Measurements from ENCODE around the gene LPAR1.
"Not testable (repeated sequence)": the region's sequence is repeated elsewhere in the genome, so short reads cannot be mapped to it uniquely, and the experiment has no call there.

LPAR1 gene

DNA sequence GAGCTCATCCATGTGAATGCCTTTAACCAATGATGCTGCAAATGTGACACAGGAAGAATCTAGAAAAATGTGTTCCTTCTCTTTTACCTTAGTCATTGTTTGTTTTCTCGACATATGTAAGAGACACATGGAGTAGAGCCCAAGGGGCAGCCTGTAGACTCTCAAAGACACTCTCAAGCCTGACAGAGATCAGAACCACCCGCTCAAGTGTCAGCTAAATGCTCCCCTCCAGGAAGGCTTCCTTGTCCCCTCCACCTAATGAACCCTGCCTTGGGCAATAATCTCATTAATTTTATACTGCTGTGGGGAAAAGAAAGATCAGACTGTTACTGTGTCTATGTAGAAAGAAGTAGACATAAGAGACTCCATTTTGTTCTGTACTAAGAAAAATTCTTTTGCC, 212.3 kb downstream of the LPAR1 start (continued):
- no peak for TF ChIP-seq PRDM2 (tag by site-specific recombination; IDR thresholded peaks at IDR 0.05; ENCODE audit: borderline replicate concordance)
- no peak for TF ChIP-seq ZNF558 (tag by site-specific recombination; IDR thresholded peaks at IDR 0.05)
- no peak for TF ChIP-seq ZBTB1 (tag by site-specific recombination; IDR thresholded peaks at IDR 0.05)
- no peak for TF ChIP-seq ZNF221 (tag by site-specific recombination; IDR thresholded peaks at IDR 0.05; ENCODE audit: borderline replicate concordance)
- TF ChIP-seq ZNF280C (tag by site-specific recombination; IDR thresholded peaks at IDR 0.05) = no peak
- TF ChIP-seq, protein P1, sequence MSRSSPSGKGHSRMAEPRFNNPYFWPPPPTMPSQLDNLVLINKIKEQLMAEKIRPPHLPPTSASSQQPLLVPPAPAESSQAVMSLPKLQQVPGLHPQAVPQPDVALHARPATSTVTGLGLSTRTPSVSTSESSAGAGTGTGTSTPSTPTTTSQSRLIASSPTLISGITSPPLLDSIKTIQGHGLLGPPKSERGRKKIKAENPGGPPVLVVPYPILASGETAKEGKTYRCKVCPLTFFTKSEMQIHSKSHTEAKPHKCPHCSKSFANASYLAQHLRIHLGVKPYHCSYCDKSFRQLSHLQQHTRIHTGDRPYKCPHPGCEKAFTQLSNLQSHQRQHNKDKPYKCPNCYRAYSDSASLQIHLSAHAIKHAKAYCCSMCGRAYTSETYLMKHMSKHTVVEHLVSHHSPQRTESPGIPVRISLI (tag by site-specific recombination; IDR thresholded peaks at IDR 0.05) = no peak
- no peak for TF ChIP-seq ZNF530 (tag by site-specific recombination; IDR thresholded peaks at IDR 0.05; ENCODE audit: low read depth)

- H3K27ac ChIP-seq (ENCODE audit: extremely low read depth, low read depth, low read length); H3K4me3 ChIP-seq (ENCODE audit: low read depth, low read length); H3K36me3 ChIP-seq (ENCODE audit: control insufficient read depth in 2 of 2, insufficient read depth in 1 of 2, low read length in 2 of 2); H3K9me3 ChIP-seq (ENCODE audit: control insufficient read depth, insufficient read depth, low read depth, low read length); H3K4me1 ChIP-seq (ENCODE audit: control insufficient read depth, insufficient read depth, low read length); CTCF ChIA-PET; POLR2A ChIA-PET: not testable (repeated sequence)
Measured at GRCh38 chr9:110825129-110825528, 213.1 kb downstream of the LPAR1 start.
